NCI-H748 (cell line): Measurements from ENCODE around the gene GLS2.
"Not testable (repeated sequence)": the region's sequence is repeated elsewhere in the genome, so short reads cannot be mapped to it uniquely, and the experiment has no call there.

Experiments used
- DNase-seq: peaks from one replicate; lab custom pipeline; 2025; ENCODE audit not compliant: unreplicated experiment; lab: John Stamatoyannopoulos, UW

GLS2 gene

DNA sequence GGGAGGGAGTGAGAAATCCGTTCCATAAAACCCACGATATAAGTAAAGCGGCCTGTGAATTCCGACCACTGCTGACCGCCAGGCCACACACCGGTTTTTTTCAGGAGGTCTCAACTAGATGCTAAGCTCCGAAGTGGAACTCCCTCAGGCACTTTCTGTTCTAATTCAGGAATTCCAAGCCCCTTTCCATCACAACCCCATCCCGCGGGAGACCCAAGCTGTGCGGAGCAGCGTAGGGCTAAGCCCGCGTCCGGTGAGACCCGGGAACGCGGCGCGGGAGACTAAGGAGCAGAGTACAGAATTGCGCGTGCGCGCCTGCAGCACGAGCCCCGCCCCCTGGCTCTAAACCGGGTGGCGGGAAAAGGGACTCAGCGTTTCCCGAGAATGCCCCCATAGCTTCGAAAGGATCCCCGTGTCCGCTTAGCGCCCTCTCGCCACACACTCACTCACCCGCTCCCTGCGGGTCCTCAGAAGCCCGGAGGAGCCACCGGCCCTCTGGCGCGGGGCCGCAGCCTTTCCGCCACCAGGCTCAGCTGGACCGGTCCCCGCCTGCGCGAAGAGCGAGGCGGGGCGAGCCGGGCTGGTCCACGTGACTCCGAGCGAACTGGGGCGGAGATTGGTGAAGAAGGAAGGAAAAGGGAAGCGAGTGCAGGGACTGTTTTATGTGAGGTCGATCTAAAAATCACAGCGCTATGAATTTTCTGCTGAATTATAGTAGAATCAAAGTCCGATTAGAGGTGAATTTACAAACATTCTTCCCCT lies 38.9 kb downstream of the GLS2 start, which contains the start of gene TIMELESS:
Gene TIMELESS, minus strand, starts transcription at position 567 of the 762 bp plus-strand sequence. CDS start 15,256 bp downstream, outside the sequence.
- peak; percentile 95 for DNase-seq

DNA sequence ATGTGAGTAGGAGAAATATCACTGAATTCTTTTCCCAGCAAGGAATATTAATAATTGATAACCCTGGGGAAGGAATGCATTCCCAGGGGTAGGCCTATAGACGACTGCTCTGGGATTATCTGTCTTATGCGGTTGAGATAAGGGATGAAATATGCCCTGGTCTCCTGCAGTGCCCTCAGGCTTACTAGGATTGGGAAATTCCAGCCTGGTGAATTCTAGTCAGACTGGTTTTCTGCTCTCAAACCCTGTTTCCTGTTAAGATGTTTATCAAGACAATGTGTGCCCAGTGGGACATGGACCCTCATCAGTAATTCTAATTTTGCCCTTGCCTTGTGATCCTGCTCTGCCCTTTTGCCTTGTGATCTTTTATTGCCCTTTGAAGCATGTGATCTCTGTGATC lies 44.8 kb downstream of the GLS2 start:
- not testable (repeated sequence) for DNase-seq

DNA sequence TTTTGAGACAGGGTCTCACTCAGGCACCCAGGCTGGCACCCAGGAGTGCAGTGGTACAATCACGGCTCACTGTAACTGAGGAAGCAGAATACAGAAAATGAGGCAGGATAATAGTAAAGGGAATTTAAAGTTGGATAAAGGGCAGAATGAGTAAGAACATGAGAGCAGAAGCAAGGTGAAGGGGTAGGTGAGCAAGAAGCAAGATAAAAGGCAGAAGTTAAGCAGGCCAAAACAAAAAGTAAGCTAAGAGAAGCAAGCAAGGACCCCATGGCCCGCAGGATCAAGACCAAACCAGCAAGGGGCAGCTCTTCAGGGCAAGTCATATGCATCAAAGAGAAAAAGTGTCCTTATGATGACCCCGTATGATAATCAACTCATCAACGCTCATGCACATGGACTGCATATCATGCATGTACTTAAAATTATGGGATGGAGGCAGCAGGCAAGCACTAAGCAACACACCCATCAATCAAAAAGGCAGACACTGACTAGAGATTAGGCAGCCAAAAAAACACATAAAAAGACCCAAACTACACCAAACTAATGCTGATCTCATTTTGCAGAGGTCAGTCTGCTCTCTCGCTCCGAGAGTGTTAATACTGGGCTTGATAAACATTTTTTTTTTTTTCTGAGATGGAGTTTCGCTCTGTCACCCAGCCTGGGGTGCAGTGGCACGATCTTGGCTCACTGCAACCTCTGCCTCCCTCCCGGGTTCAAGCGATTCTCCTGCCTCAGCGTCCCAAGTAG lies 50.4 kb downstream of the GLS2 start:
- DNase-seq = no peak

DNA sequence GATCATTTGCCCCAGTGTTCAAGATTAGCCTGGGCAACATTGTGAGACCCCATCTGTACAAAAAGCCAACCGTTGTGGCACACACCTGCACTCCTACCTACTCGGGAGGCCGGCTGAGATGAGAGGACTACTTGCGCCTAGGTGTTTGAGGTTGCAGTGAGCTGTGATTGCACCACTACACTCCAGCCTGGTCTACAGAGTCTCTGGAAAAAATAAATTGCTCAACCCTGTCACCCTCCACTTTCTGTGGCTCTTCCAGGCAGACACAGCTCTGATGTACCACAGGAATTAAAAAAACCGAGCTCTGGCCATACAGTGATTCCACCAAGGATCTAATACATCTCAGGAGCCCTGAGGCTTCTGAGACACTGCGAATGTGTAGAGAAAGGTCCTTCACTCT lies 53.1 kb downstream of the GLS2 start:
- no peak for DNase-seq

DNA sequence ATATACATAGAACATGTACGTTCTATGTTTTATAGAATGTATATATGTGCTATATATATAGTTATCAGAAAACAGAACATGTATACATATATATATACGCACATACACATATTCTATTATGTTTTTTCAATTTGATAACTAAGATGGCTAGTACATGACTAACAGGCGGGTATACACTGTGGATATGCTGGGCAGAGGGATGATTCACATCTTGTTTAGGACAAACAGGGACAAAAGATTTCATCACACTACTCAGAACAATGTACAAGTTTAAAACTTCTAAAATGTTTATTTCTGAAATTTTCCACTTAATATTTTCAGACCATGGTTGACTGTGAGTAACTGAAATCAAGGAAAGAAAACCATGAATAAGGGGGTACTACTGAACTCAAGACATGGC lies 56.1 kb downstream of the GLS2 start:
- DNase-seq = no peak

DNA sequence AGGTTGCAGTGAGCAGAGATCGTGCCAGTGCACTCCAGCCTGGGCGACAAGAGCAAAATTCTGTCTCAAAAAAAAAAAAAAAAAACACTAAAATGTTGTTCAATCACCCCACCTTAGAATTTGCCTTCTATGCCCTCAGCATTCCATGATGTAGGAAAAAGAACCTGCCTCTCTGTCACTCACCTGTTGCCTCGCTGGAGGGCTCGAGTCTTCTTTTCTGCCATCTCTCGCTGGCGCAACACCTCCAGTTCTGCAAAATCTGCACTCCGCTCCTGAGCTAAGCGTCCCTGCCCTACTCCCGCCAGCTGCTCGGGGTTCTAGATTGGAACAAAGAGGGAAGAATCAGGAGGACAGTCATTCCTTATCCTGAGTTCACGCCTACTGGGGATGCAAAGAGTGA lies 56.7 kb downstream of the GLS2 start:
- no peak for DNase-seq

DNA sequence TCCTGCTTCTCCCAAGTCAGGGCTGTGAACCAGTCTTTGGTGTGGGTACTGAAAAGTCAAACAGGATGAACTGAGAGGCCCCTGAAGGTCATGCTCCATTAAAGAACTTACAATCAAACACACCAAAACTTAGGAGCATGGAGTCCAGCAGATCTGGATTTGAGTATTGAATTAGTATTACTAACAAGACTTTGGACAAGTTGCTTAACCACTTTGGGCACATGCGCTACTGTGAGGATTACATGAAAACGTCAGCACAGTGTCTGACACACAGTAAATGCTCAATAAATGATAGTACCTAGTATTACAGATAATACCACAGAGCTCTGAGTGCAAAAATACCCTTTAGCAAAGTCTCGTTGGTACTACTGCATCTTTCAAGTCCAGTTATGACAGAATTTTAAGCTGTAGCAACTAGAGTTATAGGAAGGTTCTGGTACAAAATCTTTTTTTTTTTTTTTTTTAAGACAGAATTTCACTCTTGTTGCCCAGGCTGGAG lies 62.0 kb downstream of the GLS2 start:
- DNase-seq = no peak

DNA sequence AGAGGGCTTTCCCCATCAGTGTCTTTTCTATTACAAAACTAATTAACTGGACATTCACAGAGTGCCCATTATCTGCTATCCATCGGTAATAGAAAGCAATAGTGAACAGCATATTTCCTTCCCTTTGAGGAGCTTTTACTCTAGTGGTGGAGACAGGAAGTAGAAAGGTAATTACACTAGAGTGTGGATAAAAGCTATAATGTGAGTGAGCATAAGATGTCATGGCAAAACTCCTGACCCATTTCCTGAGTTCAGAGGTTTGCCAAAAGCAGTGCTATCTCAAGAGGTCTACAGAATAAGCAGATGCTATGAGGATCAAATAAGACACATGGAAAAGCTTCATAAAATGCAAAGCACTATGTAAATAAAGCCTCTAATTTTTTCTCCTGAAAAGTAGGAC lies 62.8 kb downstream of the GLS2 start:
- DNase-seq = no peak
